K562 (cell line): ENCODE results near the gene CFAP221.

Experiments
- CHD4 ChIP-seq: fragments of 200-600 bp; sonication (generic); IDR thresholded peaks from 3 replicates; pipeline ENCODE4 v1.6.1; 2012; ENCODE audit warnings: low read depth, mild to moderate bottlenecking, mixed read lengths, low read length, inconsistent platforms; ENCODE audit not compliant: insufficient read depth, insufficient replicate concordance, poor library complexity, severe bottlenecking
- DNMT1 ChIP-seq: fragments of 450-650 bp; IDR thresholded peaks from 2 replicates; pipeline ENCODE4 v1.6.1; 2016; ENCODE audit warnings: antibody characterized with exemption, mild to moderate bottlenecking
- FOSL1 ChIP-seq: fragments of 200-800 bp; sonication (Bioruptor generic); conservative IDR thresholded peaks from 2 replicates; pipeline ENCODE4 v1.6.1; 2016; ENCODE audit warnings: missing genetic modification characterization, missing compliant biosample characterization
- FOXK2 ChIP-seq, 2 experiments: fragments of 450-650 bp; IDR thresholded peaks in 1 of 2; conservative IDR thresholded peaks in 1 of 2; 2 replicates each; pipeline ENCODE4 v1.6.1; 2016; ENCODE audit warnings: low read depth in 2 of 2, mild to moderate bottlenecking in 1 of 2
- NCOA2 ChIP-seq, 2 experiments: fragments of 450-650 bp; IDR thresholded peaks; 2 replicates each; pipeline ENCODE4 v1.6.1; 2018; ENCODE audit warnings: mild to moderate bottlenecking in 2 of 2, moderate library complexity in 1 of 2; ENCODE audit not compliant: partially characterized antibody in 2 of 2
- POLR2AphosphoS5 ChIP-seq: IDR thresholded peaks from 2 replicates; pipeline ENCODE4 v1.6.1; 2011; ENCODE audit warnings: mild to moderate bottlenecking, low read depth, low read length, moderate library complexity; ENCODE audit not compliant: control insufficient read depth, insufficient read depth
- XRCC3 ChIP-seq: fragments of 450-650 bp; IDR thresholded peaks from 2 replicates; pipeline ENCODE4 v1.6.1; 2017; ENCODE audit warnings: mild to moderate bottlenecking, moderate library complexity
- TF ChIP-seq, protein P1 (sequence below), 3 experiments: IDR thresholded peaks in 2 of 3; conservative IDR thresholded peaks in 1 of 3; 2 replicates each; pipeline ENCODE4 v1.5.1; 2011 to 2012; ENCODE audit warnings: low read length in 3 of 3, mild to moderate bottlenecking in 3 of 3, control low read depth in 2 of 3, improper control_type of control experiment in 1 of 3, inconsistent platforms in 1 of 3, low read depth in 1 of 3, mixed read lengths in 1 of 3, moderate library complexity in 1 of 3; ENCODE audit not compliant: insufficient read depth in 2 of 3
- TF ChIP-seq, protein P2 (sequence below): fragments of 150-350 bp; conservative IDR thresholded peaks from 2 replicates; pipeline ENCODE4 v1.6.1; 2014; ENCODE audit warnings: low read length
- TF ChIP-seq, protein P3 (sequence below): fragments of 250-450 bp; sonication (Bioruptor Pico); IDR thresholded peaks from 2 replicates; pipeline ENCODE4 v1.8.0; 2021; ENCODE audit warnings: moderate library complexity, mild to moderate bottlenecking, inconsistent platforms
- TF ChIP-seq, protein P4 (sequence below): fragments of 450-650 bp; IDR thresholded peaks from 2 replicates; pipeline ENCODE4 v1.6.1; 2016; ENCODE audit warnings: mild to moderate bottlenecking, moderate library complexity

DNA sequence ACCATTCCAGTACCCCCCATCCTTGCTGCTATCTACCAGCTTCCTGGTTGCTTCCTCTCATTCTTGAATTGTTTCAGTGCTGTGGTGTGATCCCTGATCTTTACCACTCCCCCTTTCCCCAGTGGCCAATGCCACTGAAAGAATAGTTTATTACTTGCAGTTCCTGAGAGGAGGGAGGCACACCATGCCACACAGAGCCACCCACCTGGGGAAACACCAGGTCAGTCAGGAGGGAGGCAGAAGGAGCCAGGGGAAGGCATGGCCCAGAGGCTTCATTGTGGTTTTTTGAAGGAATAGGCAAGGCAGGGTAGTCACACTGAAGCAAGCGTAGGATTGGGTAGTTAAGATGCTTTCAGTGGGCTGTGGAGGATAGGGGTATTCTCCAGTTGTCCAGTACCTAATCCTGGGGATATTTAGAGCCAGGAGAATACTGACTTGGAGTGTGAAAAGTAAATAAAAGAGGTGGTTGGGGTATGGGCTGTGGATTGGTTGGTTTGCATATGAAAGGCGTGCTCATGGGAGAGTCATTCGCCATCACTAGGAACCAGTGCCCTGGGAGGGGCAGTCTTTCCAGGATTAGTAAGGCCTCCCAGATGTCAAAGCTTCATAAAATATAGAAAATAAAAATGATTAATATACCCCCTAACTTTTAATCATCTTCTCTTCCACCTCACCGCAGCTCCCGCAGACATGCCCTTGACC, 128.1 kb downstream of the CFAP221 start:
- TF ChIP-seq FOSL1: no peak
- TF ChIP-seq POLR2AphosphoS5: no peak
- no peak for TF ChIP-seq FOXK2 (conservative IDR thresholded peaks at IDR 0.05 in 1 of 2, IDR thresholded peaks at IDR 0.05 in 1 of 2; ENCODE audit: low read depth in 2 of 2)
- TF ChIP-seq, protein P1, sequence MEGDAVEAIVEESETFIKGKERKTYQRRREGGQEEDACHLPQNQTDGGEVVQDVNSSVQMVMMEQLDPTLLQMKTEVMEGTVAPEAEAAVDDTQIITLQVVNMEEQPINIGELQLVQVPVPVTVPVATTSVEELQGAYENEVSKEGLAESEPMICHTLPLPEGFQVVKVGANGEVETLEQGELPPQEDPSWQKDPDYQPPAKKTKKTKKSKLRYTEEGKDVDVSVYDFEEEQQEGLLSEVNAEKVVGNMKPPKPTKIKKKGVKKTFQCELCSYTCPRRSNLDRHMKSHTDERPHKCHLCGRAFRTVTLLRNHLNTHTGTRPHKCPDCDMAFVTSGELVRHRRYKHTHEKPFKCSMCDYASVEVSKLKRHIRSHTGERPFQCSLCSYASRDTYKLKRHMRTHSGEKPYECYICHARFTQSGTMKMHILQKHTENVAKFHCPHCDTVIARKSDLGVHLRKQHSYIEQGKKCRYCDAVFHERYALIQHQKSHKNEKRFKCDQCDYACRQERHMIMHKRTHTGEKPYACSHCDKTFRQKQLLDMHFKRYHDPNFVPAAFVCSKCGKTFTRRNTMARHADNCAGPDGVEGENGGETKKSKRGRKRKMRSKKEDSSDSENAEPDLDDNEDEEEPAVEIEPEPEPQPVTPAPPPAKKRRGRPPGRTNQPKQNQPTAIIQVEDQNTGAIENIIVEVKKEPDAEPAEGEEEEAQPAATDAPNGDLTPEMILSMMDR (IDR thresholded peaks at IDR 0.05 in 2 of 3, conservative IDR thresholded peaks at IDR 0.05 in 1 of 3; ENCODE audit: insufficient read depth in 2 of 3, low read depth in 1 of 3, low read length in 3 of 3): no peak
- TF ChIP-seq DNMT1: no peak
- no peak for TF ChIP-seq CHD4
- TF ChIP-seq, protein P2, sequence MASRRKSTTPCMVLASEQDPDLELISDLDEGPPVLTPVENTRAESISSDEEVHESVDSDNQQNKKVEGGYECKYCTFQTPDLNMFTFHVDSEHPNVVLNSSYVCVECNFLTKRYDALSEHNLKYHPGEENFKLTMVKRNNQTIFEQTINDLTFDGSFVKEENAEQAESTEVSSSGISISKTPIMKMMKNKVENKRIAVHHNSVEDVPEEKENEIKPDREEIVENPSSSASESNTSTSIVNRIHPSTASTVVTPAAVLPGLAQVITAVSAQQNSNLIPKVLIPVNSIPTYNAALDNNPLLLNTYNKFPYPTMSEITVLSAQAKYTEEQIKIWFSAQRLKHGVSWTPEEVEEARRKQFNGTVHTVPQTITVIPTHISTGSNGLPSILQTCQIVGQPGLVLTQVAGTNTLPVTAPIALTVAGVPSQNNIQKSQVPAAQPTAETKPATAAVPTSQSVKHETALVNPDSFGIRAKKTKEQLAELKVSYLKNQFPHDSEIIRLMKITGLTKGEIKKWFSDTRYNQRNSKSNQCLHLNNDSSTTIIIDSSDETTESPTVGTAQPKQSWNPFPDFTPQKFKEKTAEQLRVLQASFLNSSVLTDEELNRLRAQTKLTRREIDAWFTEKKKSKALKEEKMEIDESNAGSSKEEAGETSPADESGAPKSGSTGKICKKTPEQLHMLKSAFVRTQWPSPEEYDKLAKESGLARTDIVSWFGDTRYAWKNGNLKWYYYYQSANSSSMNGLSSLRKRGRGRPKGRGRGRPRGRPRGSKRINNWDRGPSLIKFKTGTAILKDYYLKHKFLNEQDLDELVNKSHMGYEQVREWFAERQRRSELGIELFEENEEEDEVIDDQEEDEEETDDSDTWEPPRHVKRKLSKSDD: no peak
- no peak for TF ChIP-seq XRCC3
- TF ChIP-seq, protein P3, sequence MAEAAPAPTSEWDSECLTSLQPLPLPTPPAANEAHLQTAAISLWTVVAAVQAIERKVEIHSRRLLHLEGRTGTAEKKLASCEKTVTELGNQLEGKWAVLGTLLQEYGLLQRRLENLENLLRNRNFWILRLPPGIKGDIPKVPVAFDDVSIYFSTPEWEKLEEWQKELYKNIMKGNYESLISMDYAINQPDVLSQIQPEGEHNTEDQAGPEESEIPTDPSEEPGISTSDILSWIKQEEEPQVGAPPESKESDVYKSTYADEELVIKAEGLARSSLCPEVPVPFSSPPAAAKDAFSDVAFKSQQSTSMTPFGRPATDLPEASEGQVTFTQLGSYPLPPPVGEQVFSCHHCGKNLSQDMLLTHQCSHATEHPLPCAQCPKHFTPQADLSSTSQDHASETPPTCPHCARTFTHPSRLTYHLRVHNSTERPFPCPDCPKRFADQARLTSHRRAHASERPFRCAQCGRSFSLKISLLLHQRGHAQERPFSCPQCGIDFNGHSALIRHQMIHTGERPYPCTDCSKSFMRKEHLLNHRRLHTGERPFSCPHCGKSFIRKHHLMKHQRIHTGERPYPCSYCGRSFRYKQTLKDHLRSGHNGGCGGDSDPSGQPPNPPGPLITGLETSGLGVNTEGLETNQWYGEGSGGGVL (CRISPR knock-in tag): no peak
- TF ChIP-seq, protein P4, sequence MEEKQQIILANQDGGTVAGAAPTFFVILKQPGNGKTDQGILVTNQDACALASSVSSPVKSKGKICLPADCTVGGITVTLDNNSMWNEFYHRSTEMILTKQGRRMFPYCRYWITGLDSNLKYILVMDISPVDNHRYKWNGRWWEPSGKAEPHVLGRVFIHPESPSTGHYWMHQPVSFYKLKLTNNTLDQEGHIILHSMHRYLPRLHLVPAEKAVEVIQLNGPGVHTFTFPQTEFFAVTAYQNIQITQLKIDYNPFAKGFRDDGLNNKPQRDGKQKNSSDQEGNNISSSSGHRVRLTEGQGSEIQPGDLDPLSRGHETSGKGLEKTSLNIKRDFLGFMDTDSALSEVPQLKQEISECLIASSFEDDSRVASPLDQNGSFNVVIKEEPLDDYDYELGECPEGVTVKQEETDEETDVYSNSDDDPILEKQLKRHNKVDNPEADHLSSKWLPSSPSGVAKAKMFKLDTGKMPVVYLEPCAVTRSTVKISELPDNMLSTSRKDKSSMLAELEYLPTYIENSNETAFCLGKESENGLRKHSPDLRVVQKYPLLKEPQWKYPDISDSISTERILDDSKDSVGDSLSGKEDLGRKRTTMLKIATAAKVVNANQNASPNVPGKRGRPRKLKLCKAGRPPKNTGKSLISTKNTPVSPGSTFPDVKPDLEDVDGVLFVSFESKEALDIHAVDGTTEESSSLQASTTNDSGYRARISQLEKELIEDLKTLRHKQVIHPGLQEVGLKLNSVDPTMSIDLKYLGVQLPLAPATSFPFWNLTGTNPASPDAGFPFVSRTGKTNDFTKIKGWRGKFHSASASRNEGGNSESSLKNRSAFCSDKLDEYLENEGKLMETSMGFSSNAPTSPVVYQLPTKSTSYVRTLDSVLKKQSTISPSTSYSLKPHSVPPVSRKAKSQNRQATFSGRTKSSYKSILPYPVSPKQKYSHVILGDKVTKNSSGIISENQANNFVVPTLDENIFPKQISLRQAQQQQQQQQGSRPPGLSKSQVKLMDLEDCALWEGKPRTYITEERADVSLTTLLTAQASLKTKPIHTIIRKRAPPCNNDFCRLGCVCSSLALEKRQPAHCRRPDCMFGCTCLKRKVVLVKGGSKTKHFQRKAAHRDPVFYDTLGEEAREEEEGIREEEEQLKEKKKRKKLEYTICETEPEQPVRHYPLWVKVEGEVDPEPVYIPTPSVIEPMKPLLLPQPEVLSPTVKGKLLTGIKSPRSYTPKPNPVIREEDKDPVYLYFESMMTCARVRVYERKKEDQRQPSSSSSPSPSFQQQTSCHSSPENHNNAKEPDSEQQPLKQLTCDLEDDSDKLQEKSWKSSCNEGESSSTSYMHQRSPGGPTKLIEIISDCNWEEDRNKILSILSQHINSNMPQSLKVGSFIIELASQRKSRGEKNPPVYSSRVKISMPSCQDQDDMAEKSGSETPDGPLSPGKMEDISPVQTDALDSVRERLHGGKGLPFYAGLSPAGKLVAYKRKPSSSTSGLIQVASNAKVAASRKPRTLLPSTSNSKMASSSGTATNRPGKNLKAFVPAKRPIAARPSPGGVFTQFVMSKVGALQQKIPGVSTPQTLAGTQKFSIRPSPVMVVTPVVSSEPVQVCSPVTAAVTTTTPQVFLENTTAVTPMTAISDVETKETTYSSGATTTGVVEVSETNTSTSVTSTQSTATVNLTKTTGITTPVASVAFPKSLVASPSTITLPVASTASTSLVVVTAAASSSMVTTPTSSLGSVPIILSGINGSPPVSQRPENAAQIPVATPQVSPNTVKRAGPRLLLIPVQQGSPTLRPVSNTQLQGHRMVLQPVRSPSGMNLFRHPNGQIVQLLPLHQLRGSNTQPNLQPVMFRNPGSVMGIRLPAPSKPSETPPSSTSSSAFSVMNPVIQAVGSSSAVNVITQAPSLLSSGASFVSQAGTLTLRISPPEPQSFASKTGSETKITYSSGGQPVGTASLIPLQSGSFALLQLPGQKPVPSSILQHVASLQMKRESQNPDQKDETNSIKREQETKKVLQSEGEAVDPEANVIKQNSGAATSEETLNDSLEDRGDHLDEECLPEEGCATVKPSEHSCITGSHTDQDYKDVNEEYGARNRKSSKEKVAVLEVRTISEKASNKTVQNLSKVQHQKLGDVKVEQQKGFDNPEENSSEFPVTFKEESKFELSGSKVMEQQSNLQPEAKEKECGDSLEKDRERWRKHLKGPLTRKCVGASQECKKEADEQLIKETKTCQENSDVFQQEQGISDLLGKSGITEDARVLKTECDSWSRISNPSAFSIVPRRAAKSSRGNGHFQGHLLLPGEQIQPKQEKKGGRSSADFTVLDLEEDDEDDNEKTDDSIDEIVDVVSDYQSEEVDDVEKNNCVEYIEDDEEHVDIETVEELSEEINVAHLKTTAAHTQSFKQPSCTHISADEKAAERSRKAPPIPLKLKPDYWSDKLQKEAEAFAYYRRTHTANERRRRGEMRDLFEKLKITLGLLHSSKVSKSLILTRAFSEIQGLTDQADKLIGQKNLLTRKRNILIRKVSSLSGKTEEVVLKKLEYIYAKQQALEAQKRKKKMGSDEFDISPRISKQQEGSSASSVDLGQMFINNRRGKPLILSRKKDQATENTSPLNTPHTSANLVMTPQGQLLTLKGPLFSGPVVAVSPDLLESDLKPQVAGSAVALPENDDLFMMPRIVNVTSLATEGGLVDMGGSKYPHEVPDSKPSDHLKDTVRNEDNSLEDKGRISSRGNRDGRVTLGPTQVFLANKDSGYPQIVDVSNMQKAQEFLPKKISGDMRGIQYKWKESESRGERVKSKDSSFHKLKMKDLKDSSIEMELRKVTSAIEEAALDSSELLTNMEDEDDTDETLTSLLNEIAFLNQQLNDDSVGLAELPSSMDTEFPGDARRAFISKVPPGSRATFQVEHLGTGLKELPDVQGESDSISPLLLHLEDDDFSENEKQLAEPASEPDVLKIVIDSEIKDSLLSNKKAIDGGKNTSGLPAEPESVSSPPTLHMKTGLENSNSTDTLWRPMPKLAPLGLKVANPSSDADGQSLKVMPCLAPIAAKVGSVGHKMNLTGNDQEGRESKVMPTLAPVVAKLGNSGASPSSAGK: no peak
- no peak for TF ChIP-seq NCOA2 (IDR thresholded peaks at IDR 0.05; ENCODE audit: partially characterized antibody in 2 of 2)
